ENCODE measurements around the gene ZNF580. TPM values are rescaled to one million over a fixed set of nuclear protein-coding genes. Genes with fewer than 3 reads are reported as not detected.

The ZNF580 gene
- total and polyA plus RNA-seq, 2 of the 8 experiments (the other 6 are each of a cell fraction or from before 2014, with no cell fraction given), result 12.0 to 24.6 TPM

DNA sequence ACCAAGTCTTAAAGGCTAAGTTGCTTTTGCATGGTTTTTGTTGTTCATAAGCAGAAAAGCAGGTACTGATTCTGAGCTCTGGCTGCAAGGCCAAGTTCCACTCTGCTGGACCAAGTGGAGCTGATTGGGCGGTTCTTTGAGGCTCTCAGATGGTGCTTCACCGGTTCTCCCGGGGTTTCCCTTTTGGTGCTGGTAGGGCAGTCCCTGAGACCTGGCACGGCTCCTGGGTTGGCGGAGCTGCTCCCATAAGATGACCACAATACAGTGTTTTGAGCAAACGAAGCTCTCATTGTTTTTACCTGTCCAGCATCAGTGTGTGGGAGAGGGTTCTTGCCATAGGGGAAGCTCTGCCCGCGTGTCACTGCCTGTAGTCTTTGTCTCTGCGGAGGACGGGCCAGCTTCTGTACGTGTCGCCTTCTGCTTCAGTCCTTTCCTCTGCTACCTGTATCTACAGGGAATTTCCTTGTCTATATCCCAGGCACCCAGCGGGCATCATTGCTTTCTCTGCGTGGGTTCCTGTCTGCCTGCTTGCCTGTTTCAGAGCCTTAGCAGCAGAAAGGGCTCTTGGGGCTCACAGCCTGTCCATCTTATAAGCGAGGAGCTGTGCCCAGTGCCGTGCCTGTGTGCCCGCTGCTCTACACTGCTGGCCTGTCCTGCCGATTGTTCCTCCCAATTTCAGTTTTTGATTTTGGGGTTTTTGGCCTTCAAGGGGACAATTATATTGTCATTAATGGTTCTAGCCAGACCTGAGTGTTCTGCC, 16.4 kb downstream of the ZNF580 start:
- Histone ChIP-seq H3K4me2 (ENCODE audit: insufficient read depth in 1 of 2, low read depth in 2 of 2, low read length in 2 of 2) (peak overlapping the region; percentile 81 to 94), H2BK5ac (ENCODE audit: low read depth, low read length) (peak overlapping the region; percentile 80), H4K20me1 (replicated peaks in 1 of 2; ENCODE audit: control insufficient read depth in 1 of 2, insufficient read depth in 2 of 2, low read length in 2 of 2) (peaks cover 23 to 24% of the 10 kb centered on the region in 2 experiments), H3K27ac (ENCODE audit: low read depth, low read length) (no peak overlapping the region; the same call in 1 of the 2 replicates), H3K27me3 (replicated peaks in 1 of 4; ENCODE audit: control insufficient read depth in 3 of 4, extremely low read depth in 1 of 4, insufficient read depth in 3 of 4, low read length in 3 of 4) (no peaks in the 10 kb centered on the region), H2AFZ (ENCODE audit: low read length) (no peak overlapping the region), H3K9me3 (ENCODE audit: insufficient read depth in 2 of 2, low read depth in 1 of 2, low read length in 1 of 2) (no peaks in the 10 kb centered on the region), H2BK120ac (replicated peaks; ENCODE audit: low read depth, low read length) (no peak overlapping the region), H3K56ac (replicated peaks; ENCODE audit: insufficient read length, low read depth, low read length) (no peak overlapping the region), H2AK5ac (ENCODE audit: low read depth, low read length) (0 out of 2 replicates have a peak overlapping the region, but pooled peaks have one; percentile 46), H3K36me3 (ENCODE audit: control insufficient read depth in 2 of 4, insufficient read depth in 4 of 4, low read length in 3 of 4) (peaks cover 7 to 21% (median 18%) of the 10 kb centered on the region in 4 experiments; a peak in 6 of 8 replicates), H2BK12ac (ENCODE audit: low read depth, low read length) (no peak overlapping the region), H3K4ac (replicated peaks; ENCODE audit: insufficient read length, low read depth, low read length) (no peak overlapping the region), H3K14ac (ENCODE audit: insufficient read length) (no peak overlapping the region), H2BK15ac (ENCODE audit: low read length) (0 out of 2 replicates have a peak overlapping the region, but pooled peaks have one; percentile 53), H4K5ac (ENCODE audit: insufficient read length, low read depth, low read length) (no peak overlapping the region), H4K8ac (ENCODE audit: extremely low read depth, insufficient read depth, low read length) (no peak overlapping the region), H3K23ac (ENCODE audit: insufficient read length) (no peak overlapping the region), H3K9ac (replicated peaks in 1 of 4; ENCODE audit: extremely low read depth in 1 of 4, low read depth in 3 of 4, low read length in 3 of 4) (peak overlapping the region in 3 of 4 experiments; percentile 5 to 100 (median 98); a peak in 4 of 7 replicates), H2BK20ac (ENCODE audit: low read length) (no peak overlapping the region), H4K91ac (replicated peaks; ENCODE audit: insufficient read length, low read length) (no peak overlapping the region), H3K79me2 (ENCODE audit: control insufficient read depth in 1 of 2, insufficient read depth in 2 of 2, low read length in 2 of 2) (peaks cover 45 to 63% of the 10 kb centered on the region in 2 experiments), H3K18ac (ENCODE audit: extremely low read depth, low read length) (no peak overlapping the region), H3K4me3 (ENCODE audit: extremely low read depth in 1 of 4, insufficient read depth in 2 of 4, low read depth in 3 of 4, low read length in 4 of 4) (peak overlapping the region; percentile 84 to 93 (median 92); a peak in 7 of 8 replicates), H3K4me1 (replicated peaks in 1 of 4; ENCODE audit: control insufficient read depth in 3 of 4, insufficient read depth in 4 of 4, low read length in 3 of 4) (peaks cover 3 to 16% (median 10%) of the 10 kb centered on the region in 4 experiments; a peak in 6 of 7 replicates), H3K79me1 (ENCODE audit: low read depth, low read length) (peaks cover 8% of the 10 kb centered on the region; the same call in 1 of the 2 replicates), H3K23me2 (ENCODE audit: low read depth, low read length) (peaks cover 13% of the 10 kb centered on the region)
- ChIA-PET POLR2A (ENCODE audit: partially characterized antibody) (interaction anchor here (0.6 to 5.8 kb wide), 16 partner anchors 8 to 462 kb away, joined by 3 to 75 read pairs (median 4); partner anchors contain the start of gene EPN1), CTCF (ENCODE audit: partially characterized antibody) (interaction anchor here (0.6 to 2.8 kb wide), 7 partner anchors 14 to 1330 kb away, joined by 3 to 19 read pairs (median 3); partner anchors contain the start of gene SYT5)
- FAIRE-seq (no peak), DNase-seq (ENCODE audit: low read depth in 1 of 2, low spot score in 2 of 2) (no peak)
- TF ChIP-seq POLR2A (IDR thresholded peaks at IDR 0.05; ENCODE audit: control extremely low read depth in 1 of 2, low read depth in 2 of 2, low read length in 2 of 2) (peak in 1 of 2 experiments; percentile 27; a peak in 1 of 3 replicates), FOSL1 (IDR thresholded peaks at IDR 0.05; ENCODE audit: insufficient read depth, low read depth, low read length) (no peak)
- 75% methylated on average over 18 of the region's 18 CpGs; no CpG with 5 or more reads in 1 of the 2 experiments for whole genome bisulfite sequencing, 2 experiments (ENCODE audit: extremely low coverage in 1 of 2, insufficient coverage in 1 of 2, insufficient read length in 1 of 2, insufficient replicate concordance in 2 of 2, low coverage in 1 of 2, low lambda C conversion rate in 2 of 2, missing lambda C conversion rate in 1 of 2)

Measured in H1 (cell line).